T-helper 17 cell (primary cell): ENCODE results near the gene CDH20. TPM values are rescaled to one million over a fixed set of nuclear protein-coding genes. Genes with fewer than 3 reads are reported as not detected.

Source experiments
- ATAC-seq: fragments of 150-1000 bp; cut with Tn5 transposase; 2 replicates; pipeline ENCODE4 v1.10.0; 2021; ENCODE audit warnings: mild to moderate bottlenecking, moderate library complexity
- DNase-seq, 3 donors: peaks; one replicate each; pipeline versions ENCODE4 v3.0.0 to v3.0.0-alpha.2; 2020 to 2021
- H3K9me3 ChIP-seq: one replicate; pipeline ENCODE4 v1.7.0; 2013; ENCODE audit warnings: low read length, mild to moderate bottlenecking; ENCODE audit not compliant: control insufficient read depth, poor library complexity, severe bottlenecking
- H3K27ac Mint-ChIP-seq: one replicate; pipeline ENCODE4 v1.8.0; 2022; ENCODE audit warnings: mild to moderate bottlenecking, moderate library complexity, mixed read lengths
- H3K27me3 Mint-ChIP-seq: one replicate; pipeline ENCODE4 v1.8.0; 2022; ENCODE audit warnings: mixed read lengths
- H3K36me3 Mint-ChIP-seq: one replicate; pipeline ENCODE4 v1.8.0; 2022; ENCODE audit warnings: low read depth, mixed read lengths
- H3K4me1 Mint-ChIP-seq: one replicate; pipeline ENCODE4 v1.8.0; 2022; ENCODE audit warnings: mild to moderate bottlenecking, mixed read lengths
- H3K4me3 Mint-ChIP-seq: one replicate; pipeline ENCODE4 v1.8.0; 2022; ENCODE audit warnings: mild to moderate bottlenecking, moderate library complexity, mixed read lengths
- total RNA-seq, 4 donors: library from RNA in 2 of 4; stranded (reverse) in 2 of 4; gene quantifications; one replicate each; pipeline ENCODE4 v1.2.3 and lab custom pipeline; 2022 to 2026

CDH20 gene
- total RNA-seq, 2 donors from 2014 or later = 0.21 to 0.35 TPM

DNA sequence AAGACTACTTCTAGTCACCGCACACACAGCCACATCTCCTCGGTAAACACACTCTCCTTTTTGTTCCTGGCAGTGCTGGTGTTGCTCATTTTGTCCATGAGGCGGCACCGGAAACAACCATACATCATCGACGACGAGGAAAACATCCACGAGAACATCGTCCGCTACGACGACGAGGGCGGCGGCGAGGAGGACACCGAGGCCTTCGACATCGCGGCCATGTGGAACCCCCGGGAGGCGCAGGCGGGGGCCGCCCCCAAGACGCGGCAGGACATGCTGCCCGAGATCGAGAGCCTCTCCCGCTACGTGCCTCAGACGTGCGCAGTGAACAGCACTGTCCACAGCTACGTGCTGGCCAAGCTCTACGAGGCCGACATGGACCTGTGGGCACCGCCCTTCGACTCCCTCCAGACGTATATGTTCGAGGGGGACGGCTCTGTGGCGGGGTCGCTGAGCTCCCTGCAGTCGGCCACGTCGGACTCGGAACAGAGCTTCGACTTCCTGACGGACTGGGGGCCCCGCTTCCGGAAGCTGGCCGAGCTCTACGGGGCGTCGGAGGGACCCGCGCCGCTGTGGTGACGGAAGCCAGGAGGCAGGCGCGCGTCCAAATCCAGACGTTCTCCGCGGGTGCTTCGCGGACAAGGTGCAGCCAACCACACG is 221.0 kb downstream of the CDH20 start:
- ATAC-seq = peak; percentile 70
- peak in 2 of 3 donors; percentile 5 to 12 for DNase-seq
- H3K4me1 Mint-ChIP-seq = peaks cover 11% of the 10 kb centered on the region
- peaks cover 26% of the 10 kb centered on the region for H3K27me3 Mint-ChIP-seq
- H3K27ac Mint-ChIP-seq = peak overlapping the region; percentile 83
- no peaks in the 10 kb centered on the region for H3K36me3 Mint-ChIP-seq
- H3K9me3 ChIP-seq = no peaks in the 10 kb centered on the region
- peak overlapping the region; percentile 87 for H3K4me3 Mint-ChIP-seq

DNA sequence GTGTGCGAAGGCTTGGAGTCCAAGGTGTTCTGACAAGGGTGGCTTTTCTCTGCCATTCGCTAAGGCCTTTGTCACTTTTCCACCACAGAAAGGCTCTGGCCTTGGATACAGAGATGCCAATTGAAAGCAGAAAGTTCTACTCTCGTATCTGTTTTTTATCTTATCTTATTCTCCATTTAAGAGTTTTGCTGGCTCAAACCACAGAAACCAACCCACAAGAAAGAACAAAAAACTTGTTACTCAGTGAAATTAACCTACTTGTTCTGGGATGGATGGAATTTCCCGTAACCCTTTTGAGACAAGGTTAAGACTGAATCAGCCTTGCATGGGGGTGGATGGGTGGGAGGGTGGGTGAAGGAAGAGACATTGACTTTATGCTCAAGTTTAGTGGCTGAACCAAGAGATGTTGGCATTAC is 221.7 kb downstream of the CDH20 start:
- H3K4me3 Mint-ChIP-seq = peak overlapping the region; percentile 87
- DNase-seq = no peak
- peaks cover 24% of the 10 kb centered on the region for H3K27me3 Mint-ChIP-seq
- H3K27ac Mint-ChIP-seq = peak overlapping the region; percentile 83
- H3K4me1 Mint-ChIP-seq = peaks cover 11% of the 10 kb centered on the region
- H3K9me3 ChIP-seq = no peaks in the 10 kb centered on the region
- no peaks in the 10 kb centered on the region for H3K36me3 Mint-ChIP-seq
- peak; percentile 47 for ATAC-seq

DNA sequence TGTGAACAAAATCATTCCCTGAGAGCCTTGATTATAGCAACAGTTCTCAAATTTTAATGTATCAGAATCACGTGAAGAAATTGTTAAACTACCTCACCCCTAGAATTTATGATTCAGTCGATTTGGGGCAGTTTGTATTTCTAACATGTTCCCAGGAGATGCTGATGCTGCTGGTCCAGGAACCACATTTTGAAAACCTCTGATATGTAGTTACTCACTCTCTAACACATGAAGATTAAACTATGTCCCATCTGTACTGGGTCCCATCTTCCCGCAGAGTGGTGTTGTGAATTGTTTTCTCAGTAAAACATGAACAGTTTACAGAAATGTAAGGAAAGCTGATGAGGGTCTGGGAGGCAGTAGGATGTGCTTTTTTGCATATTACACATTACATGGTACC is 223.1 kb downstream of the CDH20 start:
- DNase-seq = no peak
- ATAC-seq = no peak
- no peak overlapping the region for H3K4me3 Mint-ChIP-seq
- peaks cover 14% of the 10 kb centered on the region for H3K27me3 Mint-ChIP-seq
- no peak overlapping the region for H3K27ac Mint-ChIP-seq
- no peaks in the 10 kb centered on the region for H3K36me3 Mint-ChIP-seq
- no peaks in the 10 kb centered on the region for H3K9me3 ChIP-seq
- H3K4me1 Mint-ChIP-seq = peaks cover 10% of the 10 kb centered on the region

DNA sequence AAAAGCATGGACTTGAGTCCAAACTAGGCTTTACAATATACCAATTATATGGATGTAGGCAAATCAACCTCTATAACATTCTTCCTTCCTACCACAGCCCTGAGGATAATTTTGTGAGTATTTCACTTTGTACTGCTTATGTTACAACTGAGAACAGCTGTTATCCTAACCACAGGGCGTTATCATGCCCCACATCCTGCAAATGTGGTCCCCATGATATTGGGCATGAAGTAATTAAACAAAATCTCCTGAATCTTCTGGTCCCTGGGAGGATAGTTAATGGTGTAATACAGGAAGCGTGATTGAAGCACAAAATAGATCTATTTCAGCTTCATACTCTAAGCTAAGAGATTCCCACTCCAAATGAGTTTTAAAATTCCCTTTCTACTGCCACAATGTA is 223.6 kb downstream of the CDH20 start:
- no peak overlapping the region for H3K4me3 Mint-ChIP-seq
- ATAC-seq (no peak), DNase-seq (no peak)
- peaks cover 13% of the 10 kb centered on the region for H3K27me3 Mint-ChIP-seq
- no peak overlapping the region for H3K27ac Mint-ChIP-seq
- H3K36me3 Mint-ChIP-seq = no peaks in the 10 kb centered on the region
- no peaks in the 10 kb centered on the region for H3K9me3 ChIP-seq
- H3K4me1 Mint-ChIP-seq = peaks cover 10% of the 10 kb centered on the region

DNA sequence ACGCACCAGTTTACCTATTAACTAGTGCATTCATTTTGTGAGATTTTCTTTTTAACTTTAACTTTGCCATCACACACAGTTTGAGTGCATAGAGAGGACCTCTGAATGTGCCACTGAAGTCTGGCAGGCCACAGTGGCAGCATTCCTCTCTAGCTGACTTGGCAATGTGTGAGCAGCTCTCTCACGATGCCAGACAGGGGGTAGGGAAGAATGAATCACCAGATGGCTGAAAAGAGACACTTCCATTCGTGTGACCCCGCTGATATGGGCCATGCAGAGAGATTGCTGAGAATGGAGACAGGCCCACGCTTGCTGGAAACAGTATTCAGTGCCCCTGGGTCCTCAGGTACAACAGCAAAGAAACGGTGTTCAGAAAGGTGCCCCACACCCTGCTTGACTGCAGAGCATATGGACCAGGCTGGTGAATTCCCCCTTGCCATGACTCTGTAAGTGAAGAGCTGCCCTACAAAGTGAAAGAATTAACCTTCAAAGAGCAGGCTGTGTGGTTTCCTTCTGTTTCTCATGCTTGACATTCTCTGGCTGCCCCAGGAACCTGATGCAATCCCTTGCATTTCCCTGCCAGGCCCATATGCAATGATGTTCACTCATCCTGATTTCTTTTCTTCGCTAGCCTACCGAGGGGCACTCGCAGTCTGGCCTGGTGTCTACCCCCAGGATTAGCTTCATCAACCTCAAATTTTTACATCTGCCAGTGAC is 236.1 kb downstream of the CDH20 start:
- Mint-ChIP-seq H3K27ac (no peak overlapping the region), H3K36me3 (no peaks in the 10 kb centered on the region), H3K4me3 (no peak overlapping the region), H3K27me3 (peaks cover 11% of the 10 kb centered on the region), H3K4me1 (no peaks in the 10 kb centered on the region)
- no peaks in the 10 kb centered on the region for H3K9me3 ChIP-seq
- ATAC-seq (no peak), DNase-seq (no peak)

DNA sequence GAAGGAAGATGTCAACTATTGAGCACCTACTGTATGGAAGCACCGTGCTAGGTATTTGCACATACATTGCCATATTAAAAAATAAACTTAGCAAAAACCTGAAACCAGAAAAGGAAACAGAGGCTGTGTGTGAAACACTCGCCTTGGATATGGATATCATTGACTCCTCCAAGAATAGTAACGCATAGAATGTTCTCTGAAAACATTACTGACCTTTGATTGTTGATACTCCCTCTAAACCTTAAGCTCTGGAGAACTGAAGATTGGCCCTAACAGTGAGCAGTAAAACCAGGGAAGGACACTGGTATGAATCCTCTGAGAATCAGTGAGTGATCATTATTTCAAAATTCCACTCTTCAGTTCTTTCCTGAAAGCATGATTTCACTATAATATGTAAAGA is 236.8 kb downstream of the CDH20 start:
- DNase-seq (no peak), ATAC-seq (no peak)
- Mint-ChIP-seq H3K27me3 (peaks cover 14% of the 10 kb centered on the region), H3K4me1 (no peaks in the 10 kb centered on the region), H3K27ac (no peak overlapping the region), H3K4me3 (no peak overlapping the region), H3K36me3 (no peaks in the 10 kb centered on the region)
- no peaks in the 10 kb centered on the region for H3K9me3 ChIP-seq

DNA sequence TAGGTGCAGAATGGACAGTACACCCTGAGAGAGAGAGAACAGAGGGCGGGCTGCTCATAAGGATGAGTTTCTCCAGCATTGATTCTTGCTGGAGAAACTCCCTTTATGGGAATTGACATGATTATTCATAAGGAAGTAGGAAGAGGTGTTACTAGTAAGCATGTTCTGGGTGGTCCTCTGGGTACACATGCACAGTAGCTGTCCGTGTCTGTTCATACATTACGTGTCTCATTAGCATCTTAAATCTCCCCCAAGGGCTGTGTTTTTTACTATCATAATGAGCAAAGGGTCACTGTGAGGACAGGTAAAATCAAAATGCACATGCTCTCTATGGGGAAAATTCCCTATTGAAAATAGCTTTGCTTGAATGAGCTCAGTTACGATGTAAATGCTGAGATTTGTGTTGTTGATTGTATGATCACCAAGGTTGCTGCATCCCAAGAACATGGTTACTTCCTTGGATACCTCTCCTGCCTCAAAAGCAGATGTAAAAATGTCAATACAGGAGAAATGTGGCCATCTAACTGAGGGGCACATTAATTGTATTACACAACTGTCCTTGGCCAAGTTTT is 238.9 kb downstream of the CDH20 start:
- no peak for ATAC-seq
- Mint-ChIP-seq H3K4me3 (no peak overlapping the region), H3K27ac (no peak overlapping the region), H3K27me3 (peaks cover 33% of the 10 kb centered on the region), H3K4me1 (no peaks in the 10 kb centered on the region), H3K36me3 (no peaks in the 10 kb centered on the region)
- no peak for DNase-seq
- H3K9me3 ChIP-seq = no peaks in the 10 kb centered on the region

DNA sequence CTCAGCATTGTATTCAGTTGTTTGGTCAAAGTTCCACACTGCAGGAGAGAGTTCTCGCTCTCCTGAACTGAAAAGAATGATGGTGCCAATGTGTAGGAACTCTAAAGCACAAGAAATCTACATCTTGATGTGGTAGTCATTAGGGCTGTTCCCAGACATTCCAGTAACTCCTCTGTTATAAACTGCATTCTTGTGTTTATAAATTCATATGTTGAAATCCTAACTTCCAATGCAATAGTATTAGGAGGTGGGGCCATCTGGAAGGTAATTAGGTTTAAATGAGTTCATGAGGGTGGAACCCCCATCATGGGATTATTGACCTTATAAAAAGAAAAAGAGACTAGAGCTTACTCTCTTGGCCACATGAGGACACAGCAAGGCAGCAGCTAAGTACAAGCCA is 239.6 kb downstream of the CDH20 start:
- Mint-ChIP-seq H3K27ac (no peak overlapping the region), H3K36me3 (no peaks in the 10 kb centered on the region), H3K27me3 (peaks cover 40% of the 10 kb centered on the region), H3K4me3 (no peak overlapping the region), H3K4me1 (no peaks in the 10 kb centered on the region)
- H3K9me3 ChIP-seq = no peaks in the 10 kb centered on the region
- ATAC-seq = no peak
- DNase-seq = no peak

DNA sequence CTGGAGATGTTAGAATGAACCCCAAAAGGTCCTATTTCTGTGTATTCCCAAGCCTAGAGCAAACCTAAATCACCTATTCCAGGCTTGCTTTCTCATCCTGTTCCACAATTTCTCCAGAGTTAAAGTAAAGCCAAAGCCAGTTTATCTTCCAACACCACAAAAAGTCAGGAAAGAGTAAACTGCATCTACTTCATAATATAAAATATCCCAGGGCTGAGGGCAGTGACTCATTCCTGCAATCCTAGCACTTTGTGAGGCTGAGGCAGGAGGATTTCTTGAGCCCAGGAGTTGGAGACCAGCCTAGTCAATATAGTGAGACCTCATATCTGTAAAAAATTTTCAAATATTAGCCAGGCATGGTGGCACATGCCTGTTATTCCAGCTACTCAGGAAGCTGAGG is 241.4 kb downstream of the CDH20 start:
- DNase-seq = no peak
- Mint-ChIP-seq H3K27me3 (peaks cover 55% of the 10 kb centered on the region), H3K4me1 (peaks cover 3% of the 10 kb centered on the region), H3K27ac (no peak overlapping the region), H3K36me3 (no peaks in the 10 kb centered on the region), H3K4me3 (no peak overlapping the region)
- no peaks in the 10 kb centered on the region for H3K9me3 ChIP-seq
- no peak for ATAC-seq

DNA sequence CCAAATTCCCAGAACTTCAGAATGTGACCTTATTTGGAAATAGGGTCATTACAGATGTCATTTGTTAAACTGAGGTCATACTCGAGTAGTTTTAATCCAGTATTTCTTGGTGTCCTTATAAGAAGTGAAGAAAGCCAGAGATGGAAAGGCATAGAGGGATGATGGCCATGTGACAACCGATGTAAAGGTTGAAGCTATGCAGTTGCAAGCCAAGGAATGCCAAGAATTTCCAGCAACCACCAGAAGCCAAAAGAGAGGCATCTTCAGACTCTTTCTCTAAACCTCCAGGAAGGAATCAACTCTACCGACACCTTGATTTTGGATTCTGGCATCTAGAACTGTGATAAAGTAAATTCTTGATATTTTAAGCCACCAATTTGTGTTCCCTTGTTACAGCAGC is 242.2 kb downstream of the CDH20 start:
- H3K27ac Mint-ChIP-seq = no peak overlapping the region
- H3K4me1 Mint-ChIP-seq = peaks cover 6% of the 10 kb centered on the region
- H3K36me3 Mint-ChIP-seq = no peaks in the 10 kb centered on the region
- peaks cover 60% of the 10 kb centered on the region for H3K27me3 Mint-ChIP-seq
- no peak overlapping the region for H3K4me3 Mint-ChIP-seq
- no peak for DNase-seq
- ATAC-seq = no peak
- no peaks in the 10 kb centered on the region for H3K9me3 ChIP-seq

DNA sequence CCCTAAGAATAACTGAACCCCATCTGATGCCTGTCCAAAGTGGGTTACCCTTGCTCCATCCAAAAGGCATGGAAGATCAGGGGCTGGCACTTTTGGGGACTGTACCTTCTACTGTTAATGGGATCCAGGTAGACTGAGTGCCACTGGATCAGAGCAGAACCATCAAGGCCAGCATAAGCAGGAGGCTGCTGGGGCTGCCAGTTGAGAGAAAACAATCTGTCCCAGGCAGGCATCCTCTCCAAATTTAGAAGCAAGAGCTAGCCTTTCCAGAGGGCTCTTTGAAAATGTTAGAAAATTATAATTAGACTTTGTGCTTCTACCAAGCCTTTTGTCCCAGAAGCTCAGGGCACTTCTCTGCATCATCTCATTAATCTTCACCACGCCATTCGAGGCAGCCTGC is 245.6 kb downstream of the CDH20 start:
- H3K4me3 Mint-ChIP-seq = no peak overlapping the region
- peaks cover 17% of the 10 kb centered on the region for H3K4me1 Mint-ChIP-seq
- no peaks in the 10 kb centered on the region for H3K36me3 Mint-ChIP-seq
- no peak overlapping the region for H3K27ac Mint-ChIP-seq
- DNase-seq = no peak
- no peak for ATAC-seq
- no peaks in the 10 kb centered on the region for H3K9me3 ChIP-seq
- peaks cover 85% of the 10 kb centered on the region for H3K27me3 Mint-ChIP-seq

DNA sequence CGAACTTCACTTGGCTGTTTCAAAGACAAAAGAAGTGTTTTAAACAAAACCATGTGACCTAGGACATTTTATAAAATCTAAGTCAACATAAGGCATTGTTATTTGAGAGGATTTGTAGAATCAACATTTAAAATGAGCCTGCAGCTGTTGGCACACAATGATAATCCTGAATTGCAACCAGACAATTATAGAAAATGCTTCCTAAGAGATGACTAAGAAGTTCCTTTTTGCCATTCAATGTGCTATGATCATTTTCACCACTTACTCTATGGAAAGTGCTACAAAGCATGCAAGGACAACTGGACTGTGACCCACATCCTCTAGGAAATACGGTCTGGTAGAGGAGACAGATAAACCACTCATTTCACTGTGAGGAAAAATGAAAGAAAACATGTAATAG is 246.4 kb downstream of the CDH20 start:
- Mint-ChIP-seq H3K27me3 (peaks cover 78% of the 10 kb centered on the region), H3K36me3 (no peaks in the 10 kb centered on the region), H3K4me1 (peaks cover 17% of the 10 kb centered on the region), H3K4me3 (no peak overlapping the region), H3K27ac (no peak overlapping the region)
- no peak for DNase-seq
- no peaks in the 10 kb centered on the region for H3K9me3 ChIP-seq
- ATAC-seq = no peak

DNA sequence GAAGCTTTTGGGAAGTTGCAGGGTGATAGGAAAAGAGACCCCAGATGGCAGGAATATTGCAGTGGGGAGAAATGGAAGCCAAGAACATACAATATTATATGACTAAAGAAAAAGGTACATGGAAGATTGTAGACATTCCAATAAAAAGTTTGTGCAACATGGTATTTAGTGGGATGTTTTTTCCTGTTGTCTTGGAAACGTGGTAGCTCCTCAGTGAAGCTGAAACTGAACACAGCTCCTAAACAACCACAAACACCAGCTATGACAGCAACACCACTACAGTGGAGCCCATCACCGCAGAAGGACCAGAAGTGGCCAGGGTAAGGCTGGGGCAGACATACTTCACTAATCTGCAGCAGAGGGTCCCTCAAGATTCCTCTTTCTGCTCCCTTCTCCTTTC is 246.8 kb downstream of the CDH20 start:
- Mint-ChIP-seq H3K4me1 (peaks cover 17% of the 10 kb centered on the region), H3K4me3 (no peak overlapping the region), H3K27ac (no peak overlapping the region), H3K36me3 (no peaks in the 10 kb centered on the region), H3K27me3 (peaks cover 77% of the 10 kb centered on the region)
- no peak for ATAC-seq
- no peak for DNase-seq
- no peaks in the 10 kb centered on the region for H3K9me3 ChIP-seq
